D721Med (cell line): ENCODE data around the gene STIMATE.

Source experiments
- DNase-seq: peaks from one replicate; pipeline ENCODE4 v3.0.0; 2011; ENCODE audit warnings: low spot score; ENCODE audit not compliant: insufficient read length
- FAIRE-seq: peaks from 2 replicates; lab custom pipeline; 2011; peaks lifted over from hg19 to GRCh38; lab: Jason Lieb, UNC
- CTCF ChIP-seq: IDR thresholded peaks from 2 replicates; pipeline ENCODE4 v1.5.1; 2012; ENCODE audit warnings: mild to moderate bottlenecking, control low read depth; ENCODE audit not compliant: insufficient read depth; ENCODE audit errors: missing control alignments

STIMATE gene

GRCh38 chr3:52844290-52844975, 52.9 kb downstream of the STIMATE start:
- no peak for FAIRE-seq
- no peak for TF ChIP-seq CTCF
- DNase-seq, result no peak

GRCh38 chr3:52843881-52844280, 53.5 kb downstream of the STIMATE start:
- TF ChIP-seq CTCF, result no peak
- FAIRE-seq (no peak), DNase-seq (no peak)

GRCh38 chr3:52843108-52843865, 54.1 kb downstream of the STIMATE start:
- no peak for TF ChIP-seq CTCF
- DNase-seq (no peak), FAIRE-seq (no peak)

- no peak for DNase-seq
- no peak for FAIRE-seq
- TF ChIP-seq CTCF, result no peak
Measured at GRCh38 chr3:52842424-52842823, 54.9 kb downstream of the STIMATE start.

GRCh38 chr3:52841981-52842340, 55.4 kb downstream of the STIMATE start:
- TF ChIP-seq CTCF, result no peak
- FAIRE-seq (no peak), DNase-seq (no peak)

- no peak for TF ChIP-seq CTCF
- no peak for DNase-seq
- no peak for FAIRE-seq
Measured at GRCh38 chr3:52841211-52841980, 56.0 kb downstream of the STIMATE start.
